ENCODE measurements around the gene AAK1.
"Not testable (repeated sequence)": the region's sequence is repeated elsewhere in the genome, so short reads cannot be mapped to it uniquely, and the experiment has no call there.

AAK1 gene

DNA sequence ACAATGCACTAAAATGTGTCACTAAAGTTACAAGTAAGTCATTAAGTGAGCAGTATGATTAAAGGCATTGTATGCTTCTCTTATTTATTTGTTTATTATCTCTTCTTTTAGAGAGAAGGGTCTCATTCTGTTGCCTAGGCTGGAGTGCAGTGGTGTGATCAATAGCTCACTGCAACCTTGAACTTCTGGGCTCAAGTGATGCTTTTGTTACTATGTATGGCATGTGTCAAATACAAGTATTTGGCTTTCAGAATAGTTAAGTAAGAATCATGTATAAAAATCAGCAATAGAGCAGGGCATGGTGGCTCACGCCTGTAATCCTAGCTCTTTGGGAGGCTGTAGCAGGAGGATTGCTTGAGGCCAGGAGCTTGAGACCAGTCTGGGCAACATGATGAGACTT is 15.8 kb upstream of the AAK1 start:
- no peak for DNase-seq

DNA sequence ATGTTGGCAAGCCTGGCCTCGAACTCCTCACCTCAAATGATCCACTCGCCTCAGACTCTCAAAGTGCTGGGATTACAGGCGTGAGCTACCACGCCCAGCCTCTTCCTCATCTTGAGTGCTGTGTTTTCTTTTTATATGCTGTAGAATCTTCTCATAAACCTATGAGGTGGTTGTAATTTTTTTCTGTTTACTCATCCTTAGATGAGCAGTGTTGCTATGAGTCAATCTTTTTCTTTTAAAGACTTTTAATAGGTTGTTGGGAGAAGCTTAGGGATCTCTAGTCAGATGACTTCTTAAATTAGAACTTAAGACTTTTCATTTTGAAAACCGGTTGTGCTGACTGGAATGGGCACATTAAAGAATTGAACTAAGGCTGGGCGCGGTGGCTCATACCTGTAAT is 8.7 kb upstream of the AAK1 start:
- DNase-seq: no peak

DNA sequence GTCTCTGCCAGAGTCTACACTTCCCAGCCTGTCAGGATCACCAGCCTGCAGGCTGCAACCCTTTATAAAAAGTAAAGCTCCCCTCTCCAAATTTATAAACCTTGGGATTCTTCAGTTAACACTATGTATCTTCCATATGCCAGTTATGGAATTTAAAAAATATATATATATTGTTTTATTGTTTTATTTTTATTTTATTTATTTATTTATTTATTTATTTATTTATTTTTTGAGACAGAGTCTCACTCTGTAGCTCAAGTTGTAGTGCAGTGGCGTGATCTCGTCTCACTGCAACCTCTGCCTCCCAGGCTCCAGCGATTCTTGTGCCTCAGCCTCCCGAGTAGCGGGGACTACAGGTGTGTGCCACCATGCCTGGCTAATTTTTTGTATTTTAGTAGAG is 3.7 kb upstream of the AAK1 start:
- DNase-seq: not testable (repeated sequence)

DNA sequence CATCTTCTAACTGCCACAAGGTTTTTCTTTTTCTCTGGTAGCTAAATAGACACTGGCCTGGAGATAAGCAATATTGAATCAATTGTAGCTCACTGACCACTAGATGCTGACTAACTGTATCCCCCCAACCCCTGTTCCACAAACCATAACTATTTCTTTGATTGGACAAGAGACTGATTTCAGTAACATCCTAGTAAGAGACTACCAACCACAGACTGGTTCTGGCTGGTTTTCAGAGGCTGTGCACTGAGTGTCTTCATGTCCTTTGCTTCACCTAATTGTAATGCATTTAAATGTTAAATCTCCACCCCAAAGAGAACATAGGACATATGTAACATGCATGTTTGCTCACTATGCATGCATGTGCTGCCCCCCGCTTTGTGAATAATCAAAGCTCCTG is 3.2 kb upstream of the AAK1 start:
- DNase-seq: no peak

DNA sequence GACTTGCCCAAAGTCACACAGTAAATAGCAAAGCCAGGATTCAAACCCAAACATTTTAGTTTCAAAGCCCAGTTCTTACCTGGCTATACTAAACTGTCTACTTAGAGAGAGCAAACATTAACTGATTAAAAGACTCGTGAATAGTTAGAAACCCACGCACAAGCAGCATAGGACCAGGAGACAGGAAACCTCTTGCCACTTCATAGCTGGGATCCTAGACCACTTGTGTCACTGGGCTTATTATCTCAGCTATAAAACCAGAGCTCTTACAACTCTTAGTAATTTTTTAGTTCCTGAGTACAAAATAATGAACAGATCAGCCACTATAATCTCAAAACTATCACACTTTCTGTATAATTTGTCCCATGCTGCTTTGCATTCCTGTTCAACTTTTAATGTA is 2.4 kb upstream of the AAK1 start:
- DNase-seq: no peak

DNA sequence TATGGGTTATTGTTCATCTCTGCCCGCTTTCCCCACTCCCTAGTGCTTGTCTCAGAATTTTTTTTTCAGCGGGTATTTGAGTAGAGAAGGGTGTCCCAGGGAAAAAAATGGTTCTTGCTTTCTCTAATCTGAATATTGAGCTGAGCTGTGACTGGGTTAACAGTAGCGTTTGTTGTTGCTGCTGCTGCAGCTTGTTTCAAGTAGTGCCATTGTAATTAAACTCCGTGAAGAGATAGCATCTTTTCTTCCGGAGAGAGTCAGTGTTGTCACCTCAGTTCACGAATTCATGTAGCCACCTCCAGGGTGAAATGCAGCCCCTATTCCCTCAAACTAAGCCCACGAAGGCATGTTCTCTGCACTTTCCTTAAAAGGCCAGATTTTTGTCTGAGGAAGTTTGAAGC is 1.5 kb upstream of the AAK1 start:
- no peak for DNase-seq

DNA sequence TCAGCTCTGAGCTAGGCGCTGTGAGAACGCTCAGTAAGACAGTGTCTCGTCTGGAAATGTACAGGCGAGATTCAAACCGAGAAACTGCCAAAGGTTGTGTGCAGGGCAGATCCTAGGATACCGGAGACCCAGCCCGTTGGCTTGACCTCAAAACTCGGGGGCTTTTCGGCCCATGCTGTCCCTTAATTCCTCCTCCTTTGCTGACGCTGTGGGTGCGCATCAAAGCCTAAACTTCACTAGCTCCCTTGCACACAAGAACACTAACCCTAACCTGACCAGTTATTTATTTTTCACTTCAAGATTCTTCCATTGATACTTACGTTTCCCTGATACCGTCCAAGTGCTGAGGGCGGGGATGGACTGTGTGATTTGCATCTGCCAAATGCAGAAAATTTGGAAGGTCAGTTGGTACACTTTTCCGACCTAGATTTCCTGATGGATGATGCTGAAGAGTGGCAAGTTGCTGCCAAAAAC is 1.0 kb upstream of the AAK1 start:
- DNase-seq: no peak

DNA sequence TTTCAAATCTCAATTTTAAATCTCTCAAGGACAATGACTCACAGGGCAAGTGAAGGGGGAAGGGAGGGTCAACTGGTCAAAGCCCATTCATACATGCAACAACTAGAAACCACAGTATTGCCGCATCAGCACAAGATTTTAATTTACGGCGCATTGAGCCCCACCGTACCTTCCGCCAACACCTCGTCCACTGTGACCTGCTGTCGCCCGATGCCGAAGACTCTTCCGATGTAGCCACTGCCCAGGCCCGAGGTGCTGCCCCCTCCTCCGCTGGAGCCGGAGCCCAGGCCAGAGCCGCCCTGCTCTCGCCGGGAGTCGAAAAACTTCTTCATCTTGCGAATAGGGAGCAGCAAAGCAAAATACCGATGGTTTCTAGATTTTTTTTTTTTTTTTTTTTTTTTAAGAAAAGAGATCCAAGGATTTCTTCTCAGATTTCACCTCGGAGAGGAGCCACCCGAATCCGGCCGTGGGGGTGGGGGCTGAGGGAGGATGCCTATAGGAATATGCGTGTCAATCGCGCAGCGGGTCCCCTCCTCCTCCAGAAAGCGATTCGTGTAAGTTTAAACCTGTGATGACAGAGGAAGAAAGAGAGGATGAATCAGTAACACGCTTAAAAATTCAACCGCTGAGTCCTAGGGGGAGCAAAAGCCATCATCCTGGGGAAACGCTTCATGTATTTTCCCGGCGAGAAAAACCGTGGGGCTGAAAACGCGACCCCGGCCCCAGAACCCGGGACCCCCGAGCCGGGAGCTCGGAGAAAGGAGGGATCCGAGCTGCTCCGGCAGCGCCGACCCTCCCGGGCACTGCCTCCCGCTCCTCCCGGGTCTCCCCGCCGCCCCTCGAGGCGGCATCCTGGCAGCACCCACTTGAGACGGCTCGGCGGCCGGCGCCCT is 584 bp downstream of the AAK1 start:
- DNase-seq: no peak

DNA sequence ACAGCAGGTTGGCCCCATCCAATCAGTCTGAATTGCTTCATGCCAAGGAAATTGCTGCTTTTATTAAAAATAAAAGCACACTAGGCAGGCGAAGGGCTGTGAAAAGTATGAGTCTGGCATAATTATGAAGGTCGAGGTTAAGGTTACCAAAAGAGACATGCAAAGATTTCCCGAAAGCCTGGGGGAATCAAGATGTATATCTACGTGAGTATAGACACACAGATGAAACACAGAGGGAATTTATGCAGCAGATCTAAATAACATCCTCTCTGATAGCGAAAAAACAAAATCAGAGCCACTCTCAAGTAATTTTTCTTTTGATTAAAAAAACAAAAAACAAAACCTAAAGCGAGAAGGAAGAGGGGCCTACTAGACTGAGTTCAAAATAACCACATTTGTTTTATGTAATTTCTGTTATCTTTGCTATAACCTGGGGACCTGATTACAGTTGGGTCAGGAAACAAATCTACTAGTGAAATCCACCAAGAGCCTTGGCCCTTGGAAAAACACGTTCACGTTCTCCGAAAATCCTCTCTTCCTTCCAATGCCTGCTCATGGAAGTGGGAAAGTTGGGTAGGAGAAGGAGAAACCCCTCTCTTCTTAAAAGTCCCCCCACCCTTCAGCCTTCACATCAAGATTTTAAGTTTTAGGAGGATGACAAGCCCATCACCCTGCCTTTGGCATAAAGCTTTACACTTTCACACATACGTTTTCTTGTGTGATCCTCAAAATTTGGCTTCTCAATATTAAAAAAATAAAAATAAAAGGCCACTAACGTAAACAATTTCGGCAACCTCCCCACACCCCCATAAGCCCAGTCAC is 1.4 kb downstream of the AAK1 start:
- DNase-seq: no peak

DNA sequence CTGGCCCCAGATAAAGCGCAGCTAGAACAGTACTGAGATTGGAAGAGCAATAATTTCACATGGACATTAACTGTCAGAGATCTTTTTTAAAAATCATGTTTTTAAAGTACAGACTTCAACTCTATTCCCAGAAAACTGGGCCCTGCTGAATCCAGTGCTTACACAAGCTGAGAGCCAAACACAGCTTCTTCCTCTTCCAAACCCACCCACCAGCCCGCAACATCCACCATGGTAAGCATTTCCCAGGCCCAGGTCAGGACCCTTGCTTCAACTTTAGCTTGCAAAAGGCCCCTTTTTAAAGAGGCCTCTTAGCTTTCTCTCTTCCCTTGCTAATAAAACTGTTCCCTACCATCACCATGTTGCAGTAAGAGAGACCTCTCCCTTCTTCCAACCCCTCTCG is 2.1 kb downstream of the AAK1 start:
- no peak for DNase-seq

DNA sequence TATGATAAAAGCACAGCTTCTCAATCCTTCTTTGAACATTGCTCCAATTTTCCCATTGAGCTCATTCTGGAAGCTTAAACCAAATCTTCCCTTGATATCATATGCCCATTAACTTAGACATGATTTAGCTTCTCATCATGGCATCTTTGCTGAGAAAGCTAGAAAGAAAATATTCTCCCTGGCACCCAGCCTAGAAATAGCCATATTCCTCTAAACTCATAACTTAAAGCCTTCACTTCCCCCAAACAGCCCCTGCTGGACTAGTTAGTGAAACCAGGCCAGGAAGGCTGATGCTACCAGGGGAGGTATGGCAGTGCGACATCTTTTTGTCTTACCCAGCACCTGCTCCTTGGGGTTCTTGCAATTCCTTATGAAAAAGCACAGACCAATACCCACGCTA is 4.3 kb downstream of the AAK1 start:
- DNase-seq: no peak

DNA sequence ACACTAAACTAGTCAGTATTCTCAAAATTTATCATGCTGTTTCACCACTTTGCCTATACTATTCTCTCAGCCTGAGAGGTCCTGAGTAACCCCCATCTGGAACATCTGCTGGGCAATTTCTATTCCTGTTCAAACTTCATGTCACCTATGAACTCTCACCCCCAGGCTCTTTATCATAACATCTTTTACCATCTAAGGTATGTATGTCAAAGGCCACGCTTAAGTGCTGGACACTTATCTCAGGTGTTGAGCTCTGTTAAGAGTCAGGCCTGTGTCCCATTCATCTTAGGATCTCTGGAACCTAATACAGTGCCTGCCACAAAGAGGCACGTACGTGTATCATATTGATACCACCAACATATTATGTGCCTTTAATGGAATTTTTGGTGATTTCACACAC is 4.9 kb downstream of the AAK1 start:
- DNase-seq: no peak

DNA sequence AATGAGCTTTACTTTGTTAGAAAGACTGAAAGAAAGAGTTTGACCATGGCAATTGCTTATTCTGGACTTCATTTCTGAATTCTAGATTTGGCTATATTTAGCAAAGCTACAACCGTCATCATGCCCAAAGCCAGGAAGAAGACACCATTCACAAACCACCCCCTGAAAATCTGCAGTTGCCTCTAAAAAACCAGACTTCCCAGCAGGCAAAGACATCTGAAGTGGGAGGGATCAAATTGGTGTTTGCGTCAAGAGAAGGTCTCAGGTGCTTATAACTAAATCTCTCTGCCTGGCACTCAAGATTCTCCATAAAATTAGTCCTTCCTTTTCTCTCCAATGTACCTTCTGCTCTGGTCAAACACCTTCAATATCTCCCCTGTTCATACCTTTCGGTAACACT is 5.6 kb downstream of the AAK1 start:
- DNase-seq: no peak

DNA sequence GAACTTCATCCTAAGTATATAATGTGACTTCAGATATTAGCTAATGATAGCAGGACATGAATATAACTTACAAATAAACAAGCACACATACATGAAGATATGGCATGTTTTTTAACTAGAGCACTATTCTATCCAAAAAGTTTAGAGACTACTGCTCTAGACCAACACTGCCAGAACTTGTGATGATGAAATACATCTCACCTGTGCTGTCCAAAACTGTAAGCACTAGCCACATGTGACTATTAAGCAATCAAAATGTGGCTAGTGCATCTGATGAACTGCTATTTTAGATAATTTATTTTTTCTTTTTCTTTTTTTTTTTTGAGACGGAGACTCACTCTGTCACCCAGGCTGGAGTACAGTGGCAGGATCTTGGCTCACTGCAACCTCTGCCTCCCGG is 7.1 kb downstream of the AAK1 start:
- no peak for DNase-seq

DNA sequence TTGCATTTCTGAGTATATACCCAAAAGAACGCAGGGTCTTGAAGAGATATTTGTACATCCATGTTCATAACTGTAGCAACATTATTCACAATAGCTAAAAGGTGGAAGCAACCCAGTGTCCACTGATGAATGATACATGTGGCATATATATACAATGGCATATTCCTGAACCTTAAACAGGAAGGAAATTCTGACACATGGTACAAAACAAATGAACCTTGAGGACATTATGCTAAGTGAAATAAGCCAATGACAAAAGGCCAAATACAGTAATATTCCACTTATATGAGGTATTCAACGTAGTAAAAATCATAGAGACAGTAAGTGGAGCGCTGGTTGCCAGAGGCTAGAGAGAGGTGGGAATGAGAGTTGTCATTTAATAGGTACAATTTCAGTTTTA is 8.1 kb downstream of the AAK1 start:
- DNase-seq: no peak

DNA sequence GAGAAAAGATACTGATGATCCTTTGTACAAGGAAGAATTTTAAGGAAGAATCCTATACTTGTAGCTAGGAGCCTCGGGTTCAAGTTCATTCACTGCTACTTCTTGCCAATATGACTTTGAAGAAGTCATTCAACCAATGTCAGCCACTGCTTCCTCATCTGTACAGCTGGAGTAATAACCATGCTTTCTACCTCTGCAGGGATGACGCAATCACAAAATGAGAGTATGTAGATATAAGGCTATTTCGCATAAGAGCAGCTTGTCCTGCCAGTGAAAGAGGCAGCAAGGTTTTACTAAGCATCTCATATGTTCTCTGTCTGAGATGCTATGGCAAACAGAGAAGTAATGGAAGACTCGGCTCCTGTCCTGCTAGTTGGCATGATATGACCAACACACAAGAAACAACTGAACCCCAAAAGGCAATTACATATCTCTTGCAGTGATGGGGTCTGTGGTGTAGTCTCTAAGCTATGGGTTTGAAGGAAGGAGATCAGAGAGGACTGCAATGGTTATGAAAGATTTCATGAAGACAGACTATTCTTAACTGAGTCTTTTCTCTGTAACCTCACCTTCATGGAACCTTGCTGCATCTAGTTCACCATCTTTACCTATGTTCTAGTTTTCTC is 9.2 kb downstream of the AAK1 start:
- DNase-seq: no peak

DNA sequence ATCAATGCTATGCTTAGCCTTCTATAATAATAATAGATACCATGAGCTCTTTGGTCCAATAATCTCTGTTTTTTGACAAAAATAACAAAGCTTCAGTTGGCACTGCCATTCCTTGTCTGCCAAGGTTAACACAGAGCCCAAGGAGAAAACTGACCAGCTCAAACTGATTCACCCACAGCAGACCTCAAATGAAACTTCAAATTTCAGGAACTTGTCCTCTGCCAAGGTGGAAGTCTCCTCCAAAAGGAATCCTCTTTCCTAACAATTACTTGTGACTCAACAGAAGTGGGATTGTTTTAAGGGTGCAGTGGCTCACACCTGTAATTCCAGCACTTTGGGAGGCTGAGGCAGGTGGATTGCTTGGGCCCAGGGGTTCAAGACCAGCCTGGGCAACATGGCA is 12.1 kb downstream of the AAK1 start:
- no peak for DNase-seq

DNA sequence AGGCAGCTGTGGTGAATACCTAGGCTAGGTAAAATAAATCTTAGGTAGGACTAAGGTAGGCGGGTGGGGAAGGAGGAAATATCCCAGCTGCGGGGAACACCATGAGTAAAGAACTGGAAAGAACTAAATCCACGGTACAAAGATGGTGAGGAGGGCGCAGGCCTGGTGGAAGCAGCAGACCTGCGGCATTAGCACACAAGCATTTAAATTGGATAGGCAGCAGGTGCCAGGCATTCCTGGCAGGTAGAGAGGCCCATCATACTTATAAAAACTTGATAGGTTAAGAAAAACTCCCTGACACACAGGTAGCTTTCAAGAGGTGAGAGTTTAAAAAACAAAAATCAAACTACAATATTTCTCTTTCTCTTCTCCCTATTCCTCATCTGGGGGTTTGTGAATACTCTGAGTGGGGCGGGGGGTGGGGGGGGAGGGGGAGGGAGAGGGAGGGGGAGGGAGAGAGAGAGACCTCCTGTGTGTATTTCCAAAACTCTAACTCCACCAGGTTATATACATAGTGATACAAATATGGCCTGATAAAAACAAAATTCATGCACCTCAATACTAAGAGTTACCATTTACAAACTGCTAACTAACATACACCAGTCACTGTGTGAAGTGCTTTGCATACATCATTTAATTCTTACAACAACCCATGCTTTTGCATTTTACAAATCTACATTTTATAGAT is 13.5 kb downstream of the AAK1 start:
- no peak for DNase-seq

DNA sequence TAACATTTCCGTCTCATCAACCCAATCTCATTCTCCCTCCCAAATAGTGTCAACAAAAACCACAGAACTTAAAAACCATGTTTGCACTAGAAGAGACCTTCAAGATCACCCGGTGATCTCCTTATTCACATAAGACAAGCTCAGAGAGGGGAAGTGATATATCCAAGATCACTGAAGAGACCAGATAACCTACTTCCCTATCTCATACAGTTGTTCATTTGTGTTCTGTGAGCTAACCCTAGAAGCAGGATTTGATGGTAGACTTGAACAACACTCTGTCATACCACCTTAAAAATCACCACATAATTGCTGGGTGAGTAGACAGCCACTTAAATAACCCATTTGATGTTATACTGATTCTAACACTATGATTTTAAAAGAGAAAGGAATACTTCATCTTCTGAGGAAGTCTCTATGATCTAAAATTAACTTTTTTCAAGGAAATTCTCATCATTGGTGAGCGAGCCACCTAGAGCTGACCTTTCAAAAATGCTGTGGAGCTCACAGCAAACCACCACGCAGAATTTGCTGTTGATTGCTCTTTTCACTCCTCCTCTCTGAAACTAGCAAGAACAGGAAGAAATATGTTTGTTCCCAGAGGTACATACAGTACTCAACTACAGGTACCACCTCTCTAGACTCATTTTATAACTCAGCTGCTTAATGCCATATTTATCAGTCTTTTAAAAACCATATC is 15.1 kb downstream of the AAK1 start:
- no peak for DNase-seq

DNA sequence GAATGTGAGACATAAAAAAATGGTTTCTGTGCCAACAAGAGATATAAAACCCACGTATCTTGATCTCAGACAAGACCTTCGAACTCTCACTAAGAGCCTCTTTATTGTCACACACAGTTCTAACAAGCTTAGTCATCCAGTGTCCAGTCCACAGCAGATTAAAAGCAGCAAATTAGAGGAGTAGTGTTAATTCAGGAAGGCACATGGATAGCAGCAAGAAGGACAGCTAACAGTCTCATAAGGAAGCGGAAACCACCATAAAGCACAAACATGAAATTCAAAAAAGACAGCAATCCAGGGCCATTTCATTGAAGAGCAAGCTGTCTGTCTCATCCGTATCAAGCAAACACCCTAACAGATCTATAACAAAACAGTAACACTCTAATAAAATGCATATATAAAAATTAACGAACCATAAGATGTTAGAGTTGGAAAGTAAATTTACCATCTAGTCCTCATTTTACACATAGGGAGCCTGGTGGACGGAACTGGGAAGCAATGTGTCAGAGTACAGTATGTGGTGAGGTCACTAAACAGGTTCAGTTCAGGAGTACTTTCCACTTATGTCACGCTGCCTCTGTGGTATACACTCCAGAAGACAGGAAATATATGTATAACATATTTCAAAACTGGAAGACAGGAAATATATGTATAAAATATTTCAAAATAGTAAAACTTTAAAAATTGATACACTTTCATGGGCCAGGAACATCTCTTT is 18.3 kb downstream of the AAK1 start:
- no peak for DNase-seq

DNA sequence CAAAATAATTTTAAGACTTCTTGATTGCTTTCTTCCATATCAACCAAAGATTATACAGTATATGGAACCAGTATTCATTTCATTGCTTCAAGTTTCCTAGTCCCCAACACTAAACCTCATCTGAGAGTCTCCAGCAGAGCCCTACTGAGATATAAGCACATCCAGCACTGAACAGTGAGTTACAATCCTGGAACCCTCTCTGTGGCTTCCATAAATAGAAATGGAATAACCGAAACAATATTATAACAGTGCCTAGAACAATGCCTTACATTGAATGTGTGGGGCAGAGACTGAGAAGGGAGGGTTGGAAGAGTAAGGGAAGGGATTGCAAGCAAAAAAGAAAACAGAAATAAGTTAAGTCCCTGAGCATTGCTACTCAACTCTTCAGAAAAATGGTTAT is 18.9 kb downstream of the AAK1 start:
- DNase-seq: no peak

DNA sequence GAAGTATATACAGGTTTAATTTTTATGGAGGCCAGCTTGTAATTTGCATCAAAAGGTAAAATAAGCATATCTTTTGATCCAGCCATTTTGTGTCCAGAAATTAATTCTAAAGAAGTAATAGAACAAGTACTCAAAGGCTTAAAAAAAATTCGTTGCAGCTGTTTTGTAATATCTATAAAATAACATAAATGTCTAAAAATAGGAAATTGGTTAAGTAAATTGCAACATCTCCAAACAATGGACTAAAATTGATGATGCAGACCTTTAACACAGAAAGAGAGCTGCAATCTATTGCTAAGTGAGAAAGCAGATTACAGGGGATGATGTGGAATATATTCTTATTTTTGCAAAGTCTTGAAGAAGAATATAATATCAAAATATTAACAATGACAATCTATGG is 19.4 kb downstream of the AAK1 start:
- no peak for DNase-seq
